Panc1 (cell line): ENCODE data around the gene TREX2. TPM values are rescaled to one million over a fixed set of nuclear protein-coding genes. Genes with fewer than 3 reads are reported as not detected.

Experiments
- ATAC-seq: fragments of 200-7000 bp; cut with Tn5 transposase; 2 replicates; pipeline ENCODE4 v1.9.1; 2020; ENCODE audit warnings: mild to moderate bottlenecking, moderate library complexity
- BruUV-seq: library from RNA; stranded (reverse); fragments of 400-500 nt; replicated peaks from 2 replicates; lab custom pipeline; 2021; lab: Mats Ljungman, UMichigan
- CTCF ChIA-PET: fragments of 300-600 bp; sonication (Branson Sonifier 250); formaldehyde crosslinking; loops from one replicate; lab custom pipeline; 2022; ENCODE audit warnings: antibody characterized with exemption; lab: Charles Lee
- POLR2A ChIA-PET: fragments of 300-600 bp; sonication (Branson Sonifier 250); formaldehyde crosslinking; loops from one replicate; lab custom pipeline; 2022; ENCODE audit warnings: antibody characterized with exemption; lab: Charles Lee
- DNase-seq: peaks from one replicate; pipeline ENCODE4 v3.0.0-alpha.2; 2010; ENCODE audit warnings: low read depth, low spot score
- H3K27ac ChIP-seq: 2 replicates; pipeline ENCODE4 v1.5.1; 2011; ENCODE audit warnings: mild to moderate bottlenecking, low read length, inconsistent platforms
- H3K27me3 ChIP-seq: fragments of 200-500 bp; sonication (Bioruptor generic); 2 replicates; pipeline ENCODE4 v1.6.0; 2014; ENCODE audit warnings: low read length, inconsistent platforms; ENCODE audit not compliant: control insufficient read depth, insufficient read depth
- H3K36me3 ChIP-seq: fragments of 200-500 bp; sonication (Bioruptor generic); 2 replicates; pipeline ENCODE4 v1.5.1; 2014; ENCODE audit warnings: inconsistent platforms, mild to moderate bottlenecking, low read length, moderate library complexity; ENCODE audit not compliant: control insufficient read depth, insufficient read depth
- H3K4me1 ChIP-seq: 2 replicates; pipeline ENCODE4 v1.5.1; 2011; ENCODE audit warnings: inconsistent platforms, mild to moderate bottlenecking, low read length, moderate library complexity; ENCODE audit not compliant: control insufficient read depth, insufficient read depth
- H3K4me3 ChIP-seq, 2 experiments: 2 replicates each; pipeline ENCODE4 v1.5.1; 2011 to 2012; ENCODE audit warnings: low read depth in 2 of 2, low read length in 2 of 2, mild to moderate bottlenecking in 2 of 2, inconsistent platforms in 1 of 2, moderate library complexity in 1 of 2
- H3K9me3 ChIP-seq: fragments of 200-500 bp; sonication (Bioruptor generic); 2 replicates; pipeline ENCODE4 v1.5.1; 2014; ENCODE audit warnings: low read depth, mild to moderate bottlenecking, inconsistent platforms, low read length, moderate library complexity; ENCODE audit not compliant: control insufficient read depth, insufficient read depth
- CTCF ChIP-seq: fragments of 450-650 bp; IDR thresholded peaks from 2 replicates; pipeline ENCODE4 v1.5.1; 2017; ENCODE audit warnings: mild to moderate bottlenecking
- POLR2AphosphoS5 ChIP-seq: IDR thresholded peaks from 2 replicates; pipeline ENCODE4 v1.6.1; 2012; ENCODE audit warnings: mild to moderate bottlenecking, low read depth, low read length, moderate library complexity
- REST ChIP-seq, 2 experiments: IDR thresholded peaks; 2 replicates each; pipeline ENCODE4 v1.6.1; 2011 to 2012; ENCODE audit warnings: low read depth in 2 of 2, control low read depth in 1 of 2, low read length in 1 of 2, mild to moderate bottlenecking in 1 of 2, moderate library complexity in 1 of 2; ENCODE audit not compliant: insufficient read depth in 1 of 2
- SIN3A ChIP-seq: IDR thresholded peaks from 2 replicates; pipeline ENCODE4 v1.6.1; 2012; ENCODE audit warnings: low read depth, mild to moderate bottlenecking, low read length, moderate library complexity, borderline replicate concordance; ENCODE audit not compliant: insufficient read depth
- TCF7L2 ChIP-seq: IDR thresholded peaks from 2 replicates; pipeline ENCODE4 v1.6.1; 2011; ENCODE audit warnings: mild to moderate bottlenecking, low read depth, low read length, inconsistent platforms
- in situ Hi-C: cut with HindIII; loops from 2 replicates; pipeline ENCODE4 v1.10.0; 2016; ENCODE audit warnings: low sequenced_read_pairs, low pct_unique_long_range_greater_than_20kb
- intact Hi-C: fragments of 100-400 bp; cut with micrococcal nuclease; formaldehyde crosslinking; loops from one replicate; pipeline ENCODE4 v1.10.0; 2022; ENCODE audit not compliant: unreplicated experiment
- total RNA-seq: library from RNA; stranded (reverse); gene quantifications from one replicate; pipeline ENCODE4 v1.2.1, GENCODE V29; 2021; ENCODE audit not compliant: unreplicated experiment

TREX2 gene
- total RNA-seq, 1 experiment from 2014 or later, result 2.4 TPM

GRCh38 chrX:153448556-153449367 lies 2.9 kb upstream of the TREX2 start:
- TF ChIP-seq REST (IDR thresholded peaks at IDR 0.05; ENCODE audit: insufficient read depth in 1 of 2, low read depth in 2 of 2, low read length in 1 of 2) (no peak), POLR2AphosphoS5 (no peak), SIN3A (no peak), CTCF (no peak), TCF7L2 (no peak)
- no peak for ATAC-seq
- H3K4me1 ChIP-seq, result no peaks in the 10 kb centered on the region
- H3K36me3 ChIP-seq, result no peaks in the 10 kb centered on the region
- in situ Hi-C loops, result no loop called here
- ChIA-PET POLR2A (no interaction called here), CTCF (no interaction called here)
- no TSS peak for BruUV-seq
- H3K9me3 ChIP-seq, result no peaks in the 10 kb centered on the region
- H3K27ac ChIP-seq, result no peak overlapping the region
- H3K27me3 ChIP-seq, result no peaks in the 10 kb centered on the region
- no peak for DNase-seq
- intact Hi-C loops, result no loop called here
- no peak overlapping the region for H3K4me3 ChIP-seq

GRCh38 chrX:153447581-153447960 lies 1.7 kb upstream of the TREX2 start:
- POLR2A ChIA-PET, result no interaction called here
- no peak overlapping the region for H3K27ac ChIP-seq
- TF ChIP-seq REST (IDR thresholded peaks at IDR 0.05; ENCODE audit: insufficient read depth in 1 of 2, low read depth in 2 of 2, low read length in 1 of 2) (no peak), CTCF (no peak), SIN3A (no peak), POLR2AphosphoS5 (no peak), TCF7L2 (no peak)
- CTCF ChIA-PET, result no interaction called here
- no TSS peak for BruUV-seq
- H3K9me3 ChIP-seq, result no peaks in the 10 kb centered on the region
- DNase-seq (no peak), ATAC-seq (no peak)
- no peaks in the 10 kb centered on the region for H3K27me3 ChIP-seq
- intact Hi-C loops, result no loop called here
- H3K4me3 ChIP-seq, result no peak overlapping the region
- H3K4me1 ChIP-seq, result no peaks in the 10 kb centered on the region
- no peaks in the 10 kb centered on the region for H3K36me3 ChIP-seq
- in situ Hi-C loops, result no loop called here
